IPS DF 19.7 (cell line): ENCODE measurements around the gene AOAH.

Experiments used
- DNase-seq: peaks from one replicate; pipeline ENCODE4 v3.0.0-alpha.2; 2013; ENCODE audit warnings: low read depth, low spot score

The AOAH gene

DNA sequence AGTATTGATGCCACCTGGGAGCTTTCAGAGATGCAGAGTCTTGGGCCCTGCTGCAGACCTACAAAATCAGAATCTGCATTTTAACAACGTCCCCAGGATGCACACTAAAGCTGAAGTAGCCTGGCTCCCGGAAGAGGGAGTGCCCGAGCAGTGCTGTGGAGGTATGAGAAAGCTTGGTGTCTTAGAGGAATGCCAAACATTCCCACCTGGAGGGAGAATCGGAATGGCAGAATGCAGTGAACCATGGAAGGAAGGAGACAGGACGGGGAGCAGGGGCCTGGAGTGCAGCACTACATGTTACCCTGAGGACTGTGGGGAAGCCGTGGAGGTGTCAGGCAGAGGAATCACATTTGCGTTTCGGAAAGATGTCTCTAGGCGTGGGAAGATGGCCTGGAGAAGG lies 90.9 kb downstream of the AOAH start:
- peak; percentile 85 for DNase-seq

- no peak for DNase-seq
Measured at GRCh38 chr7:36630112-36630650, 94.1 kb downstream of the AOAH start.

DNA sequence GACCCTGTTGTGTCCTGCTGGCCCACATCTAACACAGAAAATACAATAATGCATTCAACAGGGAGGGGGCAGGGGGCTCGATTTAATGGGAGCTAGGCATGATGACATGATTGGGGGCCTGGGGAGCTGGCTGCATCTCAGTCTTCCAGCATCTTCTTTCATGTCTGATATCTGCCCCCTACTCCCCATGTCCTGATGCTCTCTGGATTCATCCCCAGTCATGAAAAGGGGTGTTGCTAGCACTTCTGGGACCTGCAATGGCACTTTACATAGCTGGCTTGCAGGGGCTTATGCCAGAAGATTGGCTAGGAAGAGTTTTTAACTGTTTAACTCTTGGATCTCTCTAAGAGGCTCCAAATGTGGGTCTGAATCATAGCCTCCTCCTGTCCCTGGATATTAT lies 94.9 kb downstream of the AOAH start:
- no peak for DNase-seq

- no peak for DNase-seq
Measured at GRCh38 chr7:36627836-36628235, 96.5 kb downstream of the AOAH start.

DNA sequence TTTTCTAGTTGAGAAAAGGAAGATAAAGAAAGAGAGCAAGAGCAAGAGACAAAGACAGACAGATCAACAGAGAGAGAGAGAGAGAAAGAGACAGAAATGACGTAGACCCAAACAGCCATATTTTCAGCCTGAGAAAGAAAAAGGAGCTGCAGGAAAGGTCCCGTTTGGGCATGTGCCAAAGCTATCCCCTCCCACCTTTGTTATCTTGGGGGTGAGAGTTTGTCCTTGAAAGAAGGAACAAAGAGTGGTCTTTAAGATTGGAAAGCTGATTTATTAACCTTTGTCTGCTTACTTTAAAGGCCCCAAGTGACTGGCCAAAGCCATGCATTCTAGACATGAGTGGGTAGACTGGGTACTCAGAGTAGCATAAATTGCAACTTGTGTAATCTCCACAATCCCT lies 98.2 kb downstream of the AOAH start:
- no peak for DNase-seq

DNA sequence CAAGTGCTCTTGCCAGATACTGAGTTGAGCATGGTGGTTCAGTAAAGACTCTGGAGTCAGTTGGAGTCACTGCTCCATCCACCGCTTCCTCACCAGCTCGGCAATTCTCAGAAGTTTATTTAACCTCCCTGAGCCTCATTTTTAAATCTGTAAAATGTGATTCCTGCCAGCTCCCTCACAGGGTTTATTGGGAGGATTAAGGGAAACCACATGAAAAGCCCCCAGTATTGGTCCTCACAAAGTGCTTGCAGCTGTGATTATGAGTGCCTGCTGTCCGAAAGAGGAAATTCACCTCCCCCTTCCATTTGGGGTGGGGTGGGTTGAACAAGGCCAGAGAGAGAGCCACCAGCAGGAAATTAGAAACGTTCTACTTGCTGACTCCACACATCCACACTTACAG lies 99.0 kb downstream of the AOAH start:
- DNase-seq, result no peak

GRCh38 chr7:36623247-36623646 lies 101.0 kb downstream of the AOAH start:
- DNase-seq, result no peak

DNA sequence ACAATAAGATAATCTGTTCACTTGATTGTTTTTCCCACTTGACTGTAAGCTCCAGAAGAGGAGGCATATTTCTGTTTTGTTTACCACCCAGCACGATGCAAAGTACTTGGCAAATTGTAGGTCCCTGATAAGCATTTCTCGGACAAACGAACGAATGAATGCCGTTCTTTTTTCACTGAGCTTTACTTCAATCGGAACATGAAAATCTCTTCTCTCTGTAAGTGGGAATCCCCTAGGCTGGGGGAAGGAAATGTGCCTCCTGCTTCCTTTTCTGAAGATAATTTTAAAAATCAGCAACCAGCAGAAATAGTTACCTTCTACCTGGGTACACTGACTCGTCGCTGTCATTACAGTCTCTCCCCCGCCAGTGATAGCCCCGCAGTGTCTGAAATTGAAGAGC lies 102.9 kb downstream of the AOAH start:
- no peak for DNase-seq

DNA sequence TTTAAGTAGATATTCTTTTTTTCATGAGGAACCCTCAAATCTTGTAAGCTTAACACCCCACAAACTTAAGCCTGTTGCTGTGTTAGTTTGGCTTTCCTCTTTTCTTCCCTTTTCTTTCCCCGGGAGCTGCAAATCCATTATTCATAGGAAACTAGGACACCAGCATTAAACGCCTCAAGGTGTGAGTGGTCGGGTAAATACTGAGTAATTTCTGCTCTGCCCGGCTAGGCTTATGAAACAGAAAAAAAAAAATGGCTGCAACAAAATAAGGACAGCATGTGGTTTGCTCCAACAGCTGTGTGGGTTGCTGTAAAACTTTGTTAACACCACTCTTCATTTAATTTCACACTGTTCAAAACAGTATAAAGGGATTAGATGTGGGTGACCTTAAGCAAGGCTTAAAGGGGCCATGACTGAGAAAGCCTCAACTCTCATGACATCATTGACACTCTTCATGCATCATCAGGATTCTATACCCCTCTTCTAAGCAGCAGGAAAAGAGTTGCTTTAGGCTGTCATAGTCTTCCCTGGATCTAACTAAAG lies 104.1 kb downstream of the AOAH start:
- no peak for DNase-seq

- no peak for DNase-seq
Measured at GRCh38 chr7:36617408-36617807, 106.9 kb downstream of the AOAH start.

- DNase-seq, result no peak
Measured at GRCh38 chr7:36615852-36616540, 108.3 kb downstream of the AOAH start.

DNA sequence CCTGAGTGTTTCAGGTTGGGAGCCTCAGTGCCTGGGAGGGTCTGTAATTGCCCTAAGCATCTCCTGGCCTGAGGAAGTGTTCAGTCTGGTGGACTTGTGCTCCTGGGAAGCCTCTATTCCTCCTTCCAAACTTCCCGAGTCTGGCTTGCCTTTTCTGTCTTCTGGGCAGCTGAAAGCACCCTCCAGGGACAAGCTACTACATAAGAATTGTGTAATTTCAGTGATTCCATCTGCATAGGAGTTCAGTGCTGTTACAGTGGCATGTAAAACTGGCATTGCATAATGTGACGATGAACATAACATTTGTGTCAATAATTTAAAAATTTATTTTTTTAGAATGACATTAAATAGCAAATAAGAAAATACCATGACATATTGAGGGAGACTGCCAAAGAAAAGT lies 109.3 kb downstream of the AOAH start:
- no peak for DNase-seq

DNA sequence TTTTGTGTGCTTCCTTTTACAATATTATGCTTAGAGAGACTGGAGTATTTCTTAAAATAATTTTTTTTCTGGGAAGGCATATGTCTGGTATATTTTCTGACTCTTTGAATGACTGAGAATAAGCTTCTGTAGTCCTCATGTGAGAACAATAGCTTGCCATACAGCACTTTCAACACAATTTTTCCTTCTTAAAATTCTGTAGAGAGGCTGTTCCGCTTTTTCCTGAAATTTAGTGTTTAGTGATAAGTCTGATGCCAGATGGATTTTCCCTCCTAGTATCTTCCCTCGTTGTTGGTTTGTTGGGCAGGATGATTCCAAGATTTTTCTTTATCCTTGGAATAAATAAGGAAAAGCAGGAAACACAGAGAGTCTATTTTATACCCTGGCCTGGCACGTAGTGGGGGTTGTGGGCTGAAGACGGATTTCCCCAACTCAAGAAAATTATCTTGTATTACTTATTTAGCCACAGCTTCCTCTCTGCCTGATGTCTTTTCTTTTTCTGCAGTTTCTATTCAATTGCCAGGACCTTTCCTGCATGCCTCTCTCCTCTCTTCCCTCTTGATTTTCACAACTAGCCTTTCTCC lies 111.2 kb downstream of the AOAH start:
- no peak for DNase-seq

DNA sequence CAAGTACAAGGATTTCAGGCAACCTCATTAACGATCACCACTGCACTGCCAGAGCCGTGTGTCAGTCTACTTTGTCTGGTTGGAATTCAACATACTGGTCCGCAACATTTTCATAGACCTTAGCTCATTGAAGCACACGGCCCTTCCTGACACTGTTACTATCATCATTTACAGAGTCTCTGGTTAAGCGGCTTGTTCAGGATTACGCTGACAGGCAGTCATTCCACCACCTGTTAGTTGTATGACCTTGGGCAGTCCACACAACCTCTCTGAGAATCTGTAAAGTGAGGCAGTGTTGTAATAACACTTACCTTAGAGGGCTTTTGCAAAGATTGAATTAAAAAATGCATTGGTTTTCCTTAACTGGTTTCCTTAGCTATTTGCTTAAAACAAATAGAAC lies 112.6 kb downstream of the AOAH start:
- no peak for DNase-seq

- no peak for DNase-seq
Measured at GRCh38 chr7:36607721-36608095, 116.6 kb downstream of the AOAH start.

GRCh38 chr7:36606976-36607720 lies 117.1 kb downstream of the AOAH start:
- DNase-seq, result no peak

DNA sequence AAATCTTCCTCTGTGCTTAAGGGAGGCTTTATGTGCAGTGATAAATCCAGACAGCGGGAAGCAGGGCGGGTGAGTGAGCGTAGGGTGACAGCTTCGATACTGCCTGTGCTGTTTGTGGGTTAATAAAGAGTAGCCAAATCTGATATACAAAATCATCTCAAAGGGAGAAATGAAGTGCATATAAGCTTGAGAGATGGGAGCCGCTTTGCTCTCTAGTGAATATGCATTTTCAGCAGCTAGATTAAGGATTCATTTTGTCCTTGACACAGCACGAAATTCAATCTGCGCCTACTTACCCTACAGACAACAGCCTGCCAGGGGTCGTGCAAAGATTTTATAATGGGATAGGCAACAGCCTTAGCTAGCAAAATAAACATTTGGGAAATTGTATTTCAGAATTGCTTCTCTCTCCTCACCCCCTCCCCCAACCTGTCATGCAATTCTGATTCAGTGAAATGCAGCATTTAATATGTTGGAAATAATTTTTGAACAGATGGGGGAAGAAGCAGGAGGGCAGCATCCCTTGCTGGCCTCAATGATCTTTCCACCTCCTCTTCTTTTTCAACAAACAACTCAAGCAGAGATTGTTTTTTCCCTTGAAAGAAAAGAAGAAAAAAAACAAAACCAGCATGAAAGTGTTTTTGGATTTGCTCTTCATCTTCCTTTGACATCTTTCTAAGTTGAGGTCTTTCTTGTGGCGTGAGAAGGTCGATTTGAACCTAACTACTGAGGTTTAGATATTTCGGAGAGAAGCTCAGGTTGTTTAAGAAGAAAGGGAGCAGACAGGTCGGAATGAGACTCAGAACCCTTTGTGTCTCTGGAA lies 117.9 kb downstream of the AOAH start:
- DNase-seq, result no peak

- DNase-seq, result no peak
Measured at GRCh38 chr7:36605261-36606051, 118.8 kb downstream of the AOAH start.

DNA sequence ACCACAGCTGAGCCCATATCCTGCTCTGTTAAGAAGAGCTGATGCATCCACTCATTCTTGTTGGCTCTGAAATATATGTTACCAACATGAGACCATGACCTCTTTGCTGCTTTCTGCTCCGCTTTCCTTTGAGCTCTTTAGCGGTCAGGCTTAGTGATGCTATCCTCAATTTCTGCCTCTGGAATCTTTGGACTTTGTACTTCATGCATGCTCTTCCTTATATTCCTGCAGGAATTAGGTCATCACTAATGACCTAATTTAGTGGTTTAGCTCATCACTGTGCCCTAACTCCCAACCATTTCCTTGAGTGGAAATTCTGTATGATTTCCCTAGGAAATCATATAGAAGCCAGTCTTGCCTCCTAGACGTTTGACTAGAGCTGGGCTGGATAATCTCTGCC lies 119.5 kb downstream of the AOAH start:
- DNase-seq, result no peak

GRCh38 chr7:36602934-36603887 lies 121.1 kb downstream of the AOAH start:
- DNase-seq, result no peak
